Measurements from ENCODE around the gene SCAMP4. TPM values are rescaled to one million over a fixed set of nuclear protein-coding genes. Genes with fewer than 3 reads are reported as not detected.

The SCAMP4 gene
- total and polyA plus RNA-seq, 2 of the 13 experiments (the other 11 are each of a cell fraction or from before 2014, with no cell fraction given), result 10.7 to 13.7 TPM

DNA sequence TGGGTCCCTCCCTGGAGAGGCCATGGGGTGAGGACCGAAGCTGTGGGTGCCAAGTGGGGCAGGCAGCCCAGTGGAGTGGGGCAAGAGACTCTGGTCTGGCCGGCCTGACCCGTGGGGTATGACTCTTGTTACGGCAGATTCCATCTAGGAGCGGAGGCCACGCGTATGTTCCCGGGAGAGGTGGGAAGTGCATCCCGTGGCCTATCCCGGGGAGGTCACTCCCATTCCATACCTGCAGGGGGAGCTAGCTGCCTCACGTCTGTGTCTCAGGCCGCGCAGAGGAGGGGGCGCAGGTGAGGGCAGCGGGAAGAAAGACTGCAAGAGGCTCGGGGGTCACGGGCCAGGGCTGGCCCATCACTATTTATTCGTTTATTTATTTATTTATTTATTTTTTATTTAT, 40.7 kb downstream of the SCAMP4 start (continued):
- TF ChIP-seq, protein P1, sequence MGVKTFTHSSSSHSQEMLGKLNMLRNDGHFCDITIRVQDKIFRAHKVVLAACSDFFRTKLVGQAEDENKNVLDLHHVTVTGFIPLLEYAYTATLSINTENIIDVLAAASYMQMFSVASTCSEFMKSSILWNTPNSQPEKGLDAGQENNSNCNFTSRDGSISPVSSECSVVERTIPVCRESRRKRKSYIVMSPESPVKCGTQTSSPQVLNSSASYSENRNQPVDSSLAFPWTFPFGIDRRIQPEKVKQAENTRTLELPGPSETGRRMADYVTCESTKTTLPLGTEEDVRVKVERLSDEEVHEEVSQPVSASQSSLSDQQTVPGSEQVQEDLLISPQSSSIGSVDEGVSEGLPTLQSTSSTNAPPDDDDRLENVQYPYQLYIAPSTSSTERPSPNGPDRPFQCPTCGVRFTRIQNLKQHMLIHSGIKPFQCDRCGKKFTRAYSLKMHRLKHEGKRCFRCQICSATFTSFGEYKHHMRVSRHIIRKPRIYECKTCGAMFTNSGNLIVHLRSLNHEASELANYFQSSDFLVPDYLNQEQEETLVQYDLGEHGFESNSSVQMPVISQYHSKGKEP (CRISPR knock-in tag; IDR thresholded peaks at IDR 0.05), result no peak
- TF ChIP-seq, protein P2, sequence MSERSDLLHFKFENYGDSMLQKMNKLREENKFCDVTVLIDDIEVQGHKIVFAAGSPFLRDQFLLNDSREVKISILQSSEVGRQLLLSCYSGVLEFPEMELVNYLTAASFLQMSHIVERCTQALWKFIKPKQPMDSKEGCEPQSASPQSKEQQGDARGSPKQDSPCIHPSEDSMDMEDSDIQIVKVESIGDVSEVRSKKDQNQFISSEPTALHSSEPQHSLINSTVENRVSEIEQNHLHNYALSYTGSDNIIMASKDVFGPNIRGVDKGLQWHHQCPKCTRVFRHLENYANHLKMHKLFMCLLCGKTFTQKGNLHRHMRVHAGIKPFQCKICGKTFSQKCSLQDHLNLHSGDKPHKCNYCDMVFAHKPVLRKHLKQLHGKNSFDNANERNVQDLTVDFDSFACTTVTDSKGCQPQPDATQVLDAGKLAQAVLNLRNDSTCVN (CRISPR knock-in tag; IDR thresholded peaks at IDR 0.05; ENCODE audit: borderline replicate concordance), result no peak
- 0 out of 2 replicates have a peak, but pooled peaks have one; percentile 14 for TF ChIP-seq ZMYM3 (CRISPR knock-in tag; IDR thresholded peaks at IDR 0.05)
- TF ChIP-seq, protein P3, sequence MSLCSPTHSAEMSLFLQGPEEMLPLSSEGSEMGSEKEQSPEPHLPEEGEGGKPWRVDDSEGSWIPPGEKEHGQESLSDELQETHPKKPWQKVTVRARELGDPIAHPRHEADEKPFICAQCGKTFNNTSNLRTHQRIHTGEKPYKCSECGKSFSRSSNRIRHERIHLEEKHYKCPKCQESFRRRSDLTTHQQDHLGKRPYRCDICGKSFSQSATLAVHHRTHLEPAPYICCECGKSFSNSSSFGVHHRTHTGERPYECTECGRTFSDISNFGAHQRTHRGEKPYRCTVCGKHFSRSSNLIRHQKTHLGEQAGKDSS (CRISPR knock-in tag; IDR thresholded peaks at IDR 0.05; ENCODE audit: borderline replicate concordance, low read depth), result no peak
- peak; percentile 60 for TF ChIP-seq XRCC5 (optimal IDR thresholded peaks at IDR 0.05; ENCODE audit: low read length)
- peak; percentile 44; the same call in 1 of the 2 replicates for TF ChIP-seq ZFX (CRISPR knock-in tag; IDR thresholded peaks at IDR 0.05; ENCODE audit: low read depth)
- TF ChIP-seq ZFP36L2 (CRISPR knock-in tag; IDR thresholded peaks at IDR 0.05), result no peak
- TF ChIP-seq HOXA3 (CRISPR knock-in tag; IDR thresholded peaks at IDR 0.05), result peak; percentile 80
- peak; percentile 61 for TF ChIP-seq TEAD3 (CRISPR knock-in tag; optimal IDR thresholded peaks at IDR 0.05; ENCODE audit: borderline replicate concordance)
- TF ChIP-seq GABPB1 (CRISPR knock-in tag; IDR thresholded peaks at IDR 0.05), result 0 out of 2 replicates have a peak, but pooled peaks have one; percentile 35
- no peak for TF ChIP-seq ZNF839 (CRISPR knock-in tag; IDR thresholded peaks at IDR 0.05; ENCODE audit: borderline replicate concordance)
- TF ChIP-seq, protein P4, sequence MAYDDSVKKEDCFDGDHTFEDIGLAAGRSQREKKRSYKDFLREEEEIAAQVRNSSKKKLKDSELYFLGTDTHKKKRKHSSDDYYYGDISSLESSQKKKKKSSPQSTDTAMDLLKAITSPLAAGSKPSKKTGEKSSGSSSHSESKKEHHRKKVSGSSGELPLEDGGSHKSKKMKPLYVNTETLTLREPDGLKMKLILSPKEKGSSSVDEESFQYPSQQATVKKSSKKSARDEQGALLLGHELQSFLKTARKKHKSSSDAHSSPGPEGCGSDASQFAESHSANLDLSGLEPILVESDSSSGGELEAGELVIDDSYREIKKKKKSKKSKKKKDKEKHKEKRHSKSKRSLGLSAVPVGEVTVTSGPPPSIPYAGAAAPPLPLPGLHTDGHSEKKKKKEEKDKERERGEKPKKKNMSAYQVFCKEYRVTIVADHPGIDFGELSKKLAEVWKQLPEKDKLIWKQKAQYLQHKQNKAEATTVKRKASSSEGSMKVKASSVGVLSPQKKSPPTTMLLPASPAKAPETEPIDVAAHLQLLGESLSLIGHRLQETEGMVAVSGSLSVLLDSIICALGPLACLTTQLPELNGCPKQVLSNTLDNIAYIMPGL (CRISPR knock-in tag; IDR thresholded peaks at IDR 0.05; ENCODE audit: borderline replicate concordance in 1 of 2, low read depth in 1 of 2), result peak; percentile 50 to 57; a peak in 2 of 4 replicates

All from HepG2 (cell line).